H4 (cell line): ENCODE measurements around the gene ARSB. TPM values are rescaled to one million over a fixed set of nuclear protein-coding genes. Genes with fewer than 3 reads are reported as not detected.
"Not testable (repeated sequence)": the region's sequence is repeated elsewhere in the genome, so short reads cannot be mapped to it uniquely, and the experiment has no call there.

Experiments used
- DNase-seq: peaks from one replicate; pipeline ENCODE4 v3.0.0-alpha.2; 2015; ENCODE audit warnings: low spot score
- total RNA-seq: library from RNA; depleted of rRNA; stranded (reverse); fragments of >200 nt; shearing (Covaris generic); gene quantifications from 2 replicates; pipeline ENCODE4 v1.2.3, GENCODE V29; 2014

Gene ARSB
- total RNA-seq, 1 experiment from 2014 or later: 18.5 TPM

DNA sequence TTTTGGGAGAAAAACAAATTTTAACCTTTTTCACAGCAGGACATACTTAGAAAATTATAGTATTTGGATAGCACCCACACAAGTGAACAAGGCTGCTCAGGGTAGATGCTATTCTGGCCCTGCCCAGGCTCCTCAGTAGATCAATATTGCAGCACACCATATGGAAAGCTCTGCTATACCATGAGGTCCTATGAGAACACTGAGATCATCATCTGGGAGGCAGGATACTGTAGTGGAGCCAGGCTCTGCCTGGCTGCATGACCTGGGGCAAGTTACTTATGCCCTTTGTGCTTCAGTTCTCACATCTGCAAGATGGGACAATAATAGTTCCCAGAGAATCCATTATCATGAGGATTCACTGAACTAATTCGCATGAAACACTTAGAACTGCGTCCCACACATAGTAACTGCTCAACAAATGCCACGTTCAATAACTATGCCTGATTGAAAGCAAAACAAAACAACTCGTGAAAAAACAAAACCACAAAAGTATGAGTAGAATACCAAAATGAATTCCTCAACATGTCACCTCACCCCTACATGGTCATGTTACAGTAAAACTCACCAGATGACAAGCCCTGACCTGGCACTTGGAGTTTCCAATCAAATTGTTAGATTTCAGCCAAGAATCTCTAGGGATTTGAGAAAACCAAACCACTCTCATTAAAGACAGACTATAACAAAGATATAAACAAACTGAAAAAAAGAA, 31.9 kb downstream of the ARSB start:
- peak; percentile 52 for DNase-seq

DNA sequence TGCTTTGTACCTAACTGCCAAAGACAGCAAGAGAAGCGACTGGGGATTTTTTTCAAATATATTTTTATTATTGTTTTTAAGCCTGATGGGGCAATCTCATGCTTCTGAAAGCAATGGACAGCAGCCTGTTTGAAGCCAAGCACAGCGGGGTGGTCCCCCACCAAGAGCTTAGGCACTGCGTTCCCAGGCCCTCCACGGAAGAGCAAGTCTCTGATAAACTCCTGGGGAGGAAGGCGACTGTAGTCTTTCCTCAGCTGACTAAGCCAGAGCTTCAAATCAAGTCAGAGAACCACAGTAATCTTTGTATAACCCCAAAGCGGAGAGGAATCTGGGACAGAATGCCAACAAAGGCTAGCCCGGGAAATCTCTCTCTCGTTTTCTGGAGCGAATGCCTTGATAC, 54.4 kb downstream of the ARSB start:
- no peak for DNase-seq

DNA sequence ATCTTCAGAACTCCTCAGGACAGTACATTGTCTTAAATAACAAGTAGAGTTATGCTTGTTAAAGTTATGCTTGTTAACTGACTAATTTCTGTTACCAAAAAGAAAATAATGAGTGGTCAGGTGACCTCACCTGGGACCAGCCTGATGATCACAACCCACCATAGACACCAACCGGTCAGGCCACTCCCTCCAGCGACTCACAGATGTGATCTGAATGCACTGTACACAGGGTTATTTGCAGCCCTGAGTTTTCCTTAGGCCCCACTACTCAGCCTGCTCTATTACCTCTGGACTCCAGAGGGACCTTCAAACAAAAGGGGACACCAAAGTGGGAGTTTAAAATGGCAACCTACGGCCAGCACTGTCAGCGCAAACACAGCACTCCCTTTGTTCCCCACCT, 55.3 kb downstream of the ARSB start:
- no peak for DNase-seq

DNA sequence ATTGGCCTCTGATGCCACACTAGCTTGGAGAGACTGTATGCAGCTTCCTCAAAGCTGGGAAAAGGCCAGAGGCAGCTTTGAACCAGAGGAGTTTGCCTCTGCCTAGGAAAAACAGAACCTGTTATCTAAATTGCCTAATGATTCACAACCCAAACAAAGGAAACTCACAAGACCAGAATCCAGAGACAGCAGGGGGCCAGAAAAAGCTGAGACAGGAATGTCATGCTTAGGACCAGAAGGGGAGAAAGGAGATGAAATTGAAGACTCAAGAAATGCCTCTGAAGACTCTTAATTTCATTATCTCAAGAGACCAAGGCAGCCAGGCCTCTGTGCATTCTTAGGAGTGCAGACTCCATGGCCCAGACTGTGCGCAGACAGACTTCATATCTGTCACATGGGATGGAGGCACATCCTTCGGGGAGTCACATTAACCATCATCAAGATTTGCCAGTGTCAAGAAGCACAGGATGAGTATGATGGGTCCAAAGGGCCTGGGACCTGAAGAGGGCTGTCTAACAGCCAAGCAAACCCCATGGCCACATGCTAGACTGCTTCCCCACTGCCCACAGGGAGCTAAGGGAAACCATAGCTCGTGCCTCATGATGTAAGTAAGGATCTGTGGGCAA, 57.3 kb downstream of the ARSB start:
- peak; percentile 57 for DNase-seq

DNA sequence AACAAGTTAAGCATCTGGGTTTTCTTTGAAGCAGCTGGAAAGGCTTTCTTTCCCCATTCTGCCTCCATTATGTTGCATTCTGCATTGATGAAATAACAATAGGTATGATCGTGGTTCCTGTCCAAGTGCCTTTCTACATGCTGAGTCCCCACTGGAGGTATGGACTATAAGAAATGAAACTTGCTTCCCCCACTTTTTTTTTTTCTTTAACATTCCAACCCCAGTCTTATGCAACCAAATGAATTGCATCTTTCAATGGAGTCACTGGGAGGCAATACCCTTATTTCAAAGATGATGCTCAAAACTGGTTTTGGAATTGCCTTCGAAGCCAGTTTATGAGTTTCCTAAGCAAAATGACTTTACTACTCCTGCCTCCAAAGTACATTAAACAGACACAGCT, 58.9 kb downstream of the ARSB start:
- DNase-seq: no peak

- DNase-seq: no peak
Observed at GRCh38 chr5:78925129-78925876, 59.8 kb downstream of the ARSB start.

DNA sequence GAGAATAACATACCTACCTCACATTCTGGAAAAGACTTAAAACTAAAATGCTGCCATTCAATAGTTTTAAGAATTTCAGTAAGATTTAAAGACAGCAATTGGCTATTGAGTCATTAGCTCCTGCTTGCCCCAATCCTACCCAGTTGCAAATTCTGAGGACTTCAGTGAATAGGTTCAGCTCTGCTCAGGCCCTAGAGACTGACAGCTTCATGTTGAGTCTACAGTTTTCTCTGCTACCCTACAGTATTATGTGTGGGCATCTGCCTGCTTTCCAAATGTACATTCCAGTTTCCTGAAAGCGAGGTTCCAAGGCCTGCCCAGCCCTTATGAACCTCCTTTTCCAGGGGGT, 61.5 kb downstream of the ARSB start:
- DNase-seq: no peak

DNA sequence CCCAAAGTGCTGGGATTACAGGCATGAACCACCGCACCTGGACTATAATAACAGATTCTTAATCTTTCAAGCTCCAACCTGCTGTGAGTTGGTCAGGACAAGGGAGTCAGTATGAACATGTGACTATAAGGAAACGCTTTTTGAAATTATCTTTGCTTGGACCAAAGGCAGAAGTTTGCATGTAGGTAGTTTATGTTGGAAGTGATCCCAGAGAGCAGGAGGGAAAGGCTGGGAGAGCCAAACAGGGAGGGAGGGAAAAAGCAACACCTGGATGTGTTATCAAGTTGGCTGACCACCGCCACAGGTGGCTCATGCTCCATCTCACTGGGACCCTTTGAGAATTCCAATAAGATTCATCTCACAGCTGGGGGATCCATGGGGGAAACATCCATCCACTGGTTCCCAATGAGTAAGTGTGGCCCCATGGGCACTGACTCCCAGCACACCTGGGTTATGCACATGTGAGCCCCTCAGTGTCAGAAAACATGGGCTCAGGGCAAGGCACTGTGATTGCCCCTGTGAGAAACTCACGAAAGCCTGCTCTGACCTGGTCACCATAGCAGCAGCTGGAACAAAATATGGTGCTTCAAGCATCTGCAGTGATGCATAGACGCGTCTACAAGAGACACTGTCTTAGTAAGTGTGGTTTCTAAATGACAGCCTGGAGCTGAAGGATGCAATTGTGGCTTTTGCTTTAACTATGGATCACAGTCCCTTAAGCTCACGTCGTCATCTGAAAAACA, 62.1 kb downstream of the ARSB start:
- no peak for DNase-seq

DNA sequence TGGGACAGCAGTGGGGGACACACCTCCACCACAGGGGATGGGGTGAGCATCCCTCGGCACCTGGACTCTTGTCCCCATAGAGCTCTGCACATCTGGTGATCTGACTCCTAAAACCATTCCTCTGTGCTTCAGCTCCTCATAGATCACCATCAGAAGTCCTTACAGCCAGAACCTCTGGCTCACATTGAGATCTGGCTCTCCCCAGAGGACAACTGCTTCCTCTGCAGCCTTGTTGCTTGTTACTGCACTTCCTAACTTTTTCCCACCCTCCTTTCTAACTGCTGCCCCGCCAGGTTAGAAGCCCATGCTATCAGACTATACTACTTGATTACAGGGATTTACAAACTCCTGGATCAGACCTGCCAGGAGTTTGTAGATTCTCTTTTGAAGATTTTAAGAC, 64.5 kb downstream of the ARSB start:
- peak; percentile 40 for DNase-seq

- DNase-seq: no peak
Observed at GRCh38 chr5:78919796-78920195, 65.3 kb downstream of the ARSB start.

GRCh38 chr5:78916044-78916443, 69.1 kb downstream of the ARSB start:
- DNase-seq: no peak

DNA sequence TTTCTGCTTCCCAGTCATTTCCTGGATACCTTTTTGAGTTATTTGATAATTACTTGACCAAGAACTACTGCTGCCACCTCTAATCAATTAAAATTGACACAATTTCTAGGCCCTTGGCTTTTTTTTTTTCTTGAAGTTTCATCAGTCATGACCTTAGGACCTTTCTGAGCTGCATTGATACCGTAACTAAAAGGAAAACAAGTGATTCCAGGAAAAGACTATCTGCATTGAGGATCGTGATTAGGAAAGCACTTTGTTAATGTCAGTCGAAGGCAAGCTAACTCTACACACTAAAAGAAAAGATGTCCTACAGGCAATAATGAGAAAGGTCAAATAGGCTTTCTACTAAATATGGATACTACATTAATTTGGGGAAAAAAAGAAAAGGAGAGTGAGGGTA, 69.9 kb downstream of the ARSB start:
- no peak for DNase-seq

DNA sequence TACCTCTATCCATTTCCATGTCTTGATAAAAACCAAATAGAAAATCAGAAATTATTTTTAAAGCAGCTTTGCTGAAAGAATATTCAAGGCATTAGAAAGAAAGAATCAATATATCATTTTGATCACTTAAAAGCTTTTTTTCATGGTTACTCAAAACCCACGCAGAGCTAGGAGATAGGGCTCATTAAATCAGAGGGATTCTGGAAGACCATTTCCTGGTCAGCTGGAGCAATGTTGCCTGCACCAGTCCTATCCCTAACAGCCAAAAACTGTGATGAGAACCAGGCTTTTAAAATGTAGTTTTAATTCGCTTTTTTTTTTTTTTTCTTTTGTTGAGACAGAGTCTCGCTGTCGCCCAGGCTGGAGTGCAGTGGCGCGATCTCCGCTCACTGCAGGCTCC, 72.3 kb downstream of the ARSB start:
- DNase-seq: no peak

DNA sequence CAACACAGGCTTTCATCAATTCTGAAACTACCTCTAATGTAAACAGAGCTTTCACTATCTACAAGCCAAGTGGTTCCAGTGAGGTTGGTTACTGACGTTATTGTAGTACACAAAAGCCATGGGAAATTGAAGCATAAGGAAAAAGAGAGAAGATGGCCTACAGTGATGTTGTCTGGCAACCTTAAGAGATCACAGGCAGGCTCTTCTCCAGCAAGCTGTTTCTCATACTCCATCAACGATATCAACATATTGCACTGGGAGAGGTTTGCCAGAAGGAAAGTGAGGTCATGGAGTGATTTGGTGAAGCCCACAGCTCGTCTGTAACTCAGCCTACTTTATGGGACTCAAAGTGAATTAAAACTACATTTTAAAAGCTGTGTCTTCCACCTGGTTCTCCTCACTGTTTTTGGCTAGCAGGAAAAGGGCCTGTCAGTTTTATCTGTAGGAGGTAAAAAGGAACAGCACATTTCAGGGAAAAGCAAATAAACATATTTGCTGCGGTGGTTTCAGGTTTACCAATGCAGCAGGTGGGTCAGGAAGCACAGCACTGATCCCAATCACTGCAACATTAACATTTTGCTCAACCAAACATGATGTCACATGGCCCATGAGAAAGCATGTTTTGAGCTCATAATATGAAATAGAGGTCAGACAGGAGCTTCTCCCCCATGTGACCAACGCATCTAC, 72.9 kb downstream of the ARSB start:
- peak; percentile 26 for DNase-seq

DNA sequence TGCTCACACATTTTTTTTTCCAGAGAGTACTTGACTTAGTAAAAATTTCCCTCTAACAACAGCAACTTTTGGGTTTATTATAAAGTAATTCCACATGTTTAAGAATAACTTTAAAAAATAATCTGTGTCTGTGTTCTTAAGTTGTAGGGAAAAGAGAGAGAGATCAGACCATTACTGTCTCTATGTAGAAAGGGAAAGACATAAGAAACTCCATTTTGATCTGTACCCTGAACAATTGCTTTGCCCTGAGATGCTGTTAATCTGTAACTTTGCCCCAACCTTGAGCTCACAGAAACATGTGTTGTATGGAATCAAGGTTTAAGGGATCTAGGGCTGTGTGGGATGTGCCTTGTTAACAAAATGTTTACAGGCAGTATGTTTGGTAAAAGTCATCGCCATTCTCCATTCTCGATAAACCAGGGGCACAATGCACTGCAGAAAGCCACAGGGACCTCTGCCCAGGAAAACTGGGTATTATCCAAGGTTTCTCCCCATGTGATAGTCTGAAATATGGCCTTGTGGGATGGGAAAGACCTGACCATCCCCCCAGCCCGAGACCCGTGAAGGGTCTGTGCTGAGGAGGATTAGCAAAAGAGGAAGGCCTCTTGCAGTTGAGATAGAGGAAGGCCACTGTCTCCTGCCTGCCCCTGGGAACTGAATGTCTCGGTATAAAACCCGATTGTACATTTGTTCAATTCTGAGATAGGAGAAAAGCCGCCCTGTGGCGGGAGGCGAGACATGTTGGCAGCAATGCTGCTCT, 75.7 kb downstream of the ARSB start:
- DNase-seq: not testable (repeated sequence)

DNA sequence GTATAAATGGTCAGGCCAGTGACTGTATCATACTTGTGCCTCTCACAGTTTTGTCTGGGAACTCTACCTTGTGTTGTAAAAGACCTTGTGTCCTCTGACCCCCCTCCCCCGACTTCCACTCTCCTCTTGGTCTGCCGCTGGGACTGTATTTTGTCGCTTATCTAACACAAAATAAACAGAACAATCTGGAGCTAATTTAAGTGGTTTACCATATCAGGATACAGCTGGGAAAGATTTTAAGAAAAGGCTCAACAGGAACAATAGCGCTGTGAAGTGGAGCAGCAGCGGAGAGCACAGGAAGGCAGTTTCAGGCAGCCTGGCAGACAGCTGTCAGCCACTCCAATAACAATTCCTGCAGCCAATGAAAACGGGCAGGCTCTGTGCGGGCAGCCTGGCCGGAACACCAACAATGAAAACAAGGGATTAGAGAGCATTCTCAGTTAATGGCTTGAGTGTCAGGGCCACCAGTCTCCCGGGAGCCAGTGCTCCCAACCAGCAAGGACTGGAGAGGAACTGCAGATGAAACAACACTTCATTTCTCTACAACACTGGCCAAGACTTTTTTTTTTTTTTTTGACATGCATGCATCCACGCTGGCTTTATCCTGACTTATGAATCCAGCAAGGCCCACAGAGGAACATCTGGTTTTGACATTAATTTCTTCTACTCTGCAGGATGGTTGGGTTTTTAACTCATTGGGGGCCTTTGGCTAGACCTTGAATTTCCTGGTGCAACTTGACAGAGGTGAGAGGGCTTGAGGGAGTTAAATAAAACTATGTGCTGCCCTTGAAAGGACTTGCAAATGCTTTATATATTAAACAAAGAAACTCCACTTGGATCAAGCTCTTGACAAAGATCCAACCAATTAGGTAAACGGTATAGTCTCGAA, 76.7 kb downstream of the ARSB start:
- peak; percentile 98 for DNase-seq

DNA sequence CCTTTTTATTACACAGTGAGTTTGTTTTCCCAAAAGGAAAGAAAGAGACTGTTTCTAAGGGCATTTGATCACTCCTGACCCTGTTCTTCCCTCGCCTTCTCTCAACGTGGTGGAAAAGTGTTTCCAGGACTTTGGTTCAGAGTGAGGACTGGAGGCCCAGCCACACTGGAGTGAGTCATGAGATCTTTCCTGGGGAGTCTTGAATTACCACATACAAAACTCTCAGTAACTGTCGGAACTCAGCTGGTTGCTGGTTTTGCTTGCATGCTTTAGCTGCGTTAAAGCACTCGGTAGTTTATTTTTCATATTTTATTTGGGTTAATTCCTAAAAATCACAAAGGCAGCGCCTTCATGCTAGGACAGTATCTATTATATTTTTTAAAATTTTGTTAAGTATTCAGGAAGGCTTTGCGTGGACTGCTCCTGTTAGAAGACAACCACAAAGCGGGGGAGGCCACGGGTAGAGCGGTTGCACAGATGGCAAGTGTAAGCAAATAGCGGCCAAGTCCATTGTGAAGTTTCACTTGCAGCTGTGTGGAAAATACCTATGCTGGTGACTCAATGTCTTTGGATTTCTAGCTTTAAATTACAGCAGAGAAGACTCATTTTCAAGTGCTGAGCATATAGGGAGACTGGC, 77.7 kb downstream of the ARSB start:
- DNase-seq: peak; percentile 96

DNA sequence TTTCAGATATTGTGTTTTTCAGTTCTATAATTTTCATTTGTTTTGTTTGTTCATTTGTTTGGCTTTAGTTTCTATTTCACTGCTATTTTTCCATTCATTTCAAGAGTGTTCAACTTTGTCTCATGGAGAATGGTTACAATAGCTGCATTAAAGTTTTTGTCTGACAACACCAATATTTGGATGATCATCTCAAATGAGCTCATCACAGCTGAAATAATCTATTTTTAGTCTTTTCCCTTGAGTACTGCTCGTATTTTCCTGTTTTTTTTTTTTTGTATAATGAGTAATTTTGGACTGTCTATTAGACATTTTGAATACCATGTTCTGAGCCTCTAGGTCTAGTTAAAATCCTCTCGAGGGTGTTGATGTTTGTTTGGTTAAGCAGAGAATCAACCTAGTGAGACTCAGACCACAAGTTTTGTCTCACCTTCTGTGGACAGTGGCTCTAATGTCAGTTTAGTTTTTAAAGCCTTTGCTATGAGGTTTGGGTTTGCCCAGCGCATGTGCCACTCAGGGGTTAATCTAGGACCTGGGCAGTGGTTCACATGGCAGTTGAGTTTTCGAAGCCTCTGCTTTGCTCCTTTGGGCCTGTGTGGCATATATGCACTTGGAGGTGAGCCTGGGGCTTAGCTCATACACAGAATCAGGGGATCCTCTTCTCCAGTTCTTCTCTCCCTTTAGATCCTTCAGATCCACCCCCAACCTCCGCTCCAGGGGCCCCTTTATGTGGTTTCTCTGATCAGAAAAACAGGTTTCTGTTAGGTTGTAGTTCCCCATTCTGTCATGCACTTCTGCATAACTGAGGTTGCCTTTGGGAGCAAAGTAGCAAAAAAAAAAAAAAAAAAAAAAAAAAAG, 79.8 kb downstream of the ARSB start:
- DNase-seq: no peak

DNA sequence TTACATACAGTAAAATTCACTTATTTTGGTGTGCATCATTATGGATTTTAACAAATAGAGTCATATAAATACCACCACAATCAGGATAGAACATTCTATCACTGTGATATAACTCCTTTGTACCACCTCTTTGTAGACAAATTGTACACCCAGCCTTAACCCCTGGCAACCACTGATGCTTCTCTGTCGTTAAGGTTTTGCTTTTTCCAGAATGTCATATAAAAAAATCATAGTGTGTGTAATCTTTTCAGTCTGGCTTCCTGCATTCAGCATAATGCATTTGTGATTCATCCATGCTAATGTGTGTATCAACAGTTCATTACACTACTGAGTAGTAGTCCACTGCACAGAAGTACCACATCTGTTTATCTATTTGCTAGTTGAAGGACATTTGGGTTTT, 81.2 kb downstream of the ARSB start:
- DNase-seq: no peak
